Measurements from ENCODE around the gene FATE1.

FATE1 gene

GRCh38 chrX:151745651-151746050, 29.8 kb downstream of the FATE1 start:
- no peak for DNase-seq

- DNase-seq, result no peak
Observed at GRCh38 chrX:151746502-151746901, 30.7 kb downstream of the FATE1 start.

- DNase-seq, result no peak
Observed at GRCh38 chrX:151750511-151750910, 34.7 kb downstream of the FATE1 start.

GRCh38 chrX:151752847-151753246, 37.0 kb downstream of the FATE1 start:
- no peak for DNase-seq

GRCh38 chrX:151753313-151754046, 37.6 kb downstream of the FATE1 start:
- no peak for DNase-seq

- DNase-seq, result no peak
Observed at GRCh38 chrX:151754047-151754429, 38.2 kb downstream of the FATE1 start.

GRCh38 chrX:151754641-151755215, 38.9 kb downstream of the FATE1 start:
- no peak for DNase-seq

GRCh38 chrX:151759041-151759708, 43.3 kb downstream of the FATE1 start:
- DNase-seq, result no peak

- DNase-seq, result no peak
Observed at GRCh38 chrX:151762802-151763201, 47.0 kb downstream of the FATE1 start.

- no peak for DNase-seq
Observed at GRCh38 chrX:151763711-151764110, 47.9 kb downstream of the FATE1 start.

GRCh38 chrX:151765026-151765425, 49.2 kb downstream of the FATE1 start:
- no peak for DNase-seq

- no peak for DNase-seq
Observed at GRCh38 chrX:151771726-151772125, 55.9 kb downstream of the FATE1 start.
